BJ (cell line): ENCODE results near the gene EDDM3A. TPM values are rescaled to one million over a fixed set of nuclear protein-coding genes. Genes with fewer than 3 reads are reported as not detected.

Source experiments
- CTCF ChIA-PET: fragments of 350-600 bp; formaldehyde crosslinking; extraction: SDS; loops from one replicate; lab custom pipeline; 2021; ENCODE audit warnings: antibody characterized with exemption, inconsistent platforms; lab: Yijun Ruan, JAX
- POLR2A ChIA-PET: fragments of 300-600 bp; sonication (Branson Sonifier 250); formaldehyde crosslinking; extraction: SDS; loops from one replicate; lab custom pipeline; 2021; ENCODE audit warnings: antibody characterized with exemption; lab: Charles Lee
- DNase-seq: peaks from one replicate; pipeline ENCODE4 v3.0.0-alpha.2; 2011; ENCODE audit warnings: low read depth
- H3K27me3 ChIP-seq: 2 replicates; pipeline ENCODE4 v1.6.0; 2011; ENCODE audit warnings: low read length; ENCODE audit not compliant: control insufficient read depth, insufficient read depth
- H3K36me3 ChIP-seq: 2 replicates; pipeline ENCODE4 v1.5.1; 2011; ENCODE audit warnings: low read length; ENCODE audit not compliant: control insufficient read depth, insufficient read depth
- H3K4me3 ChIP-seq: 2 replicates; pipeline ENCODE4 v1.5.1; 2011; ENCODE audit warnings: low read depth, mild to moderate bottlenecking, control low read depth, low read length
- polyA plus RNA-seq: library from polyadenylated mRNA; depleted of rRNA; stranded (reverse); fragments of >200 nt; gene quantifications from 2 replicates; pipeline ENCODE4 v1.2.3, GENCODE V29; 2011
- TF ChIP-seq, protein P1 (sequence below): IDR thresholded peaks from 2 replicates; pipeline ENCODE4 v1.5.1; 2011; ENCODE audit warnings: low read depth, mild to moderate bottlenecking, control low read depth, inconsistent platforms, low read length, moderate library complexity; ENCODE audit not compliant: insufficient read depth

The EDDM3A gene
- polyA plus RNA-seq, 1 experiment, result not detected

DNA sequence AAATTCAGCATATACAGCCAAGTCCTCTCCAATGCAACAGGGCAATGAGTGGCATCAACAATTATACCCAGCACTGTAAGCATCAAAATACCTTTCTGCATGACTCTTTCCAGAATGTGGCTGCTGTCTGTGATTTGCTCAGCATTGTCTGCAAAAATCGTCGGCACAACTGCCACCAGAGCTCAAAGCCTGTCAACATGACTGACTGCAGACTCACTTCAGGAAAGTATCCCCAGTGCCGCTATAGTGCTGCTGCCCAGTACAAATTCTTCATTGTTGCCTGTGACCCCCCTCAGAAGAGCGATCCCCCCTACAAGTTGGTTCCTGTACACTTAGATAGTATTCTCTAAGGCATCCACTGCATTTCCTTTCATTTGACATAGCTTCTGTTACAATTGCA, 36.1 kb downstream of the EDDM3A start:
- POLR2A ChIA-PET, result no interaction called here
- DNase-seq, result no peak
- CTCF ChIA-PET, result interaction anchor here (1.0 kb wide), 1 partner anchor 12 kb away, joined by 3 read pairs; no protein-coding TSS in a partner anchor
- Histone ChIP-seq H3K4me3 (no peak overlapping the region), H3K36me3 (no peaks in the 10 kb centered on the region), H3K27me3 (no peaks in the 10 kb centered on the region)
- TF ChIP-seq, protein P1, sequence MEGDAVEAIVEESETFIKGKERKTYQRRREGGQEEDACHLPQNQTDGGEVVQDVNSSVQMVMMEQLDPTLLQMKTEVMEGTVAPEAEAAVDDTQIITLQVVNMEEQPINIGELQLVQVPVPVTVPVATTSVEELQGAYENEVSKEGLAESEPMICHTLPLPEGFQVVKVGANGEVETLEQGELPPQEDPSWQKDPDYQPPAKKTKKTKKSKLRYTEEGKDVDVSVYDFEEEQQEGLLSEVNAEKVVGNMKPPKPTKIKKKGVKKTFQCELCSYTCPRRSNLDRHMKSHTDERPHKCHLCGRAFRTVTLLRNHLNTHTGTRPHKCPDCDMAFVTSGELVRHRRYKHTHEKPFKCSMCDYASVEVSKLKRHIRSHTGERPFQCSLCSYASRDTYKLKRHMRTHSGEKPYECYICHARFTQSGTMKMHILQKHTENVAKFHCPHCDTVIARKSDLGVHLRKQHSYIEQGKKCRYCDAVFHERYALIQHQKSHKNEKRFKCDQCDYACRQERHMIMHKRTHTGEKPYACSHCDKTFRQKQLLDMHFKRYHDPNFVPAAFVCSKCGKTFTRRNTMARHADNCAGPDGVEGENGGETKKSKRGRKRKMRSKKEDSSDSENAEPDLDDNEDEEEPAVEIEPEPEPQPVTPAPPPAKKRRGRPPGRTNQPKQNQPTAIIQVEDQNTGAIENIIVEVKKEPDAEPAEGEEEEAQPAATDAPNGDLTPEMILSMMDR, result no peak

DNA sequence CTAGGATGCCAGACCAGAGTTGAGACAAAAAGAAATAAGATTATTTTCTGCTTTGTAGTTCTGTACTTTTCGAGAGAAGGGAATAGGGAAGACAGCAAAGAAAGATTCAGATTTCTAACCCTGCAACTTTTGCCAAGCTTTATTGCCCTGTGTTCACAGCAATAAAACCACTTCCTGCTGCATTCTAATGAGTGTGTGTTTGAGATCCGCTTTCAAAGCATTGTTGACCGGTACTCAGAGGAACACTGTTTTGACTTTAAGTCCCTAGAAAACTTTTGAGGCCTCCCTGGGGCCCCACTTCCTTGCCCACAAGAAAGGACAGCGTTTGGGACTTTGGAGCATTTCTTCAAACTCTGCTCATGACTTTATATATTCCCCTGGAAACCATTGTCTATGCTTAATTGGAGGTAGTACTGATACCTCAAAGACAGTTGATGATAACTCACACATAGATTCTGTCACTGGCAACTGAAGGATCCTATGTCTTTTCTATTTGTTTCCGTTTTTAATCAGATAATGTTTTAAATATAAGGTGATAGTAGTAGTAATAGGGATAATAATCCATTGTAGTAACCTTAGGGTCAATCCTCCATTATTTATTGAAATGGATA, 36.7 kb downstream of the EDDM3A start:
- CTCF ChIA-PET, result no interaction called here
- Histone ChIP-seq H3K36me3 (no peaks in the 10 kb centered on the region), H3K4me3 (no peak overlapping the region), H3K27me3 (no peaks in the 10 kb centered on the region)
- no peak for DNase-seq
- POLR2A ChIA-PET, result no interaction called here
- TF ChIP-seq, protein P1, result no peak

DNA sequence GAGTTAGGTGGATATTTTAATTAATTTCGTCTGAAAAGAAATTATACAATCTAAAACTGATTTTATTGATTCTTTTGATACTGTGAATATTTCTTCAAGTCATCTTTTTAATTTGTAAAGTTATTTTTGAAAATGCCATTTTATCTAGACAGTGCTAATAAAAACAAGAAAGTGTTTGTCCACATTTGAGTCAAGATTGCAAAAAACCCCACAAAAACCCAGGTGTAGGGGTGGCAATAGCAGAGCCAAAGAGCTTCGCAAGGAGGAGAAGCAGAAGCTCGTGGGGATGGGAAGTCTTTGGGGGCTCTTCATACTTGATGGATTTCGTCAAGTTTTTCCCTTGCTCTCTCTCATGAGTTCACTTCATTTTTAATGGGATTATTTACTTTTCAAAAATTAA, 41.3 kb downstream of the EDDM3A start:
- Histone ChIP-seq H3K4me3 (no peak overlapping the region), H3K36me3 (no peaks in the 10 kb centered on the region), H3K27me3 (no peaks in the 10 kb centered on the region)
- CTCF ChIA-PET, result no interaction called here
- POLR2A ChIA-PET, result no interaction called here
- DNase-seq, result no peak
- TF ChIP-seq, protein P1, result no peak

DNA sequence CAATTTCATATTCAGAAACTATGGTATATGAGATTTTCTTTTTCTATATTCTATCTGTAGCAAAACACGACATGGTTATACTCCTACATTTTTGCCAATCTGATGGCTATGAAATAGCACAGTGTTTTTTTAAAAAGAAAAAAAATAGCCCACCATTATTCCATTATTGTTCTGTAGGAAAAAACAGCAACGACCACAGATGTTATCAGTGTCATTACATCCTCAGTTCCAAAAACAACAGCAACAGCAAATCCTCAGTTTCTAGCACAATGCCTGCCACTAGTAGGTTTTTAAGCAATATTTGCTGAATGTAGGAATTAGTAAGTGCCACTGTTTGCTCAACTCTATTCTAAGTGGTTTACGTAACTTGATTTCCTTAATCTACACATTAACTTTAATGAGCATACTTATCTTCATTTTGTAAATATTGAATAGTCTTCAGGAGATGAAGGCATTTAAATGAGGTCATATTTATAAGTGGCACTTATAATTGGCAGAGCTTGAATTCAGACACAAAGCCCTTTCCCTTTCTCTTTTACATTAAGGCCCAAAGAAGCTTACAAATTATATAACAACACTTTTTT, 43.6 kb downstream of the EDDM3A start:
- H3K36me3 ChIP-seq, result no peaks in the 10 kb centered on the region
- TF ChIP-seq, protein P1, result no peak
- no peak for DNase-seq
- H3K27me3 ChIP-seq, result no peaks in the 10 kb centered on the region
- POLR2A ChIA-PET, result no interaction called here
- CTCF ChIA-PET, result interaction anchor here (0.6 kb wide), 1 partner anchor 117 kb away, joined by 3 read pairs; no protein-coding TSS in a partner anchor
- H3K4me3 ChIP-seq, result no peak overlapping the region

DNA sequence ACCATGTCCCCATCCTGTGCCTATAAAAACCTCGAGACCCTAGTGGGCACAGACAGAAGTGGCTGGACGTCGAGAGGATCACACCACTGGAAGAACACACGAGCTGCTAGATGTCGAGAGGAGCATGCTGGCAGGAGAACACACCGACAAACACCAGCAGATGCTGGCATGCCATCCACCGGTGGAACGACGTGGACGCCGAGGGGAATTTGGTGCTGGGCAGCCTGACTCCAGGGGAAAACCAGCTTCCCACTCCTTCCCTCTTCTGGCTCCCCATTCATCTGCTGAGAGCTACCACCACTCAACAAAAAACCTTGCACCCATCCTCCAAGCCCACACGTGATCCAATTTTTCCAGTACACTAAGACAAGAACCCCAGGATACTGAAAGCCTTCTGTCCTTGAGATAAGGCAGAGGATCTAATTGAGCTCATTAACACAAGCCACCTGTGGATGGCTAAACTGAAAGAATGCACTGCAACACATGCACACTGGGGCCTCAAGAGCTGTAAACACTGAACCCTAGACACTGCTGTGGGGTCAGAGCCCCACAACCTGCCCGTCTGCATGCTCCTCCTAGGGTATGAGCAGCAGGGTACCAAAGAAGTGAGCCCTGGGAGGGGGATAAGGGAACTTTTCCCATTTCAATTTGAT, 44.9 kb downstream of the EDDM3A start:
- POLR2A ChIA-PET, result no interaction called here

More for the DNA sequence above, 44.9 kb downstream of the EDDM3A start:
- no peak for DNase-seq
- Histone ChIP-seq H3K4me3 (no peak overlapping the region), H3K36me3 (no peaks in the 10 kb centered on the region), H3K27me3 (no peaks in the 10 kb centered on the region)
- TF ChIP-seq, protein P1, result no peak
- CTCF ChIA-PET, result no interaction called here
